RPMI7951 (cell line): ENCODE measurements around the gene POLR2C. TPM values are rescaled to one million over a fixed set of nuclear protein-coding genes. Genes with fewer than 3 reads are reported as not detected.

Experiments used
- total RNA-seq: library from RNA; depleted of rRNA; stranded (reverse); fragments of >200 nt; shearing (Covaris generic); gene quantifications from 2 replicates; pipeline ENCODE4 v1.2.3, GENCODE V29; 2014; rRNA removed

POLR2C gene
- total RNA-seq, 1 experiment from 2014 or later = 171 TPM

Other genes starting within 250 kb of the POLR2C start
- gene ARL2BP, start 217.4 kb upstream of the POLR2C start, total RNA-seq = 120 and 134 TPM in 2 replicates
- 0.24 and 2.1 TPM in 2 replicates for gene PLLP, start 178.0 kb upstream of the POLR2C start, total RNA-seq
- gene CCL22, start 103.9 kb upstream of the POLR2C start, total RNA-seq = not detected in 2 replicates
- 0.36 and 1.3 TPM in 2 replicates for gene CX3CL1, start 90.2 kb upstream of the POLR2C start, total RNA-seq
- gene CCL17, start 57.9 kb upstream of the POLR2C start, total RNA-seq = not detected in 2 replicates
- gene CIAPIN1, start 15.3 kb upstream of the POLR2C start, total RNA-seq = 68.0 and 68.9 TPM in 2 replicates
- 51.3 and 56.6 TPM in 2 replicates for gene COQ9, start 15.2 kb upstream of the POLR2C start, total RNA-seq
- 16.4 and 17.9 TPM in 2 replicates for gene DOK4, start 23.8 kb downstream of the POLR2C start, total RNA-seq
- gene CCDC102A, start 73.9 kb downstream of the POLR2C start, total RNA-seq = 11.3 and 13.3 TPM in 2 replicates
- gene ADGRG5, start 80.0 kb downstream of the POLR2C start, total RNA-seq = 0.24 TPM in 1 of 2 replicates, not detected in the other
- 3.7 and 9.8 TPM in 2 replicates for gene ADGRG1, start 166.0 kb downstream of the POLR2C start, total RNA-seq
- gene ADGRG3, start 205.6 kb downstream of the POLR2C start, total RNA-seq = not detected in 2 replicates
- gene DRC7, start 232.1 kb downstream of the POLR2C start, total RNA-seq = not detected in 2 replicates